Stomach (tissue), 4 donors: Measurements from ENCODE around the gene DLEU7.

ENCODE experiments used
- EP300 ChIP-seq: sonication (generic); formaldehyde crosslinking; IDR thresholded peaks from one replicate; pipeline ENCODE4 v1.6.1; 2017; ENCODE audit warnings: antibody characterized with exemption
- POLR2A ChIP-seq, 4 donors: fragments of 450-650 bp; IDR thresholded peaks; one replicate each; pipeline ENCODE4 v1.6.1; 2016; ENCODE audit warnings: antibody characterized with exemption in 4 of 4, control low read depth in 2 of 4, mild to moderate bottlenecking in 1 of 4, moderate library complexity in 1 of 4
- POLR2AphosphoS5 ChIP-seq, 3 donors: sonication (generic); formaldehyde crosslinking; IDR thresholded peaks; one replicate each; pipeline ENCODE4 v1.6.1; 2016; ENCODE audit warnings: antibody characterized with exemption in 3 of 3
- TF ChIP-seq, protein P1 (sequence below), 7 experiments: fragments of 450-650 bp in 4 of 7; fragments of 200-600 bp in 3 of 7; sonication (generic) in 3 of 7; IDR thresholded peaks; one replicate each; pipeline ENCODE4 v1.5.1; 2016 to 2019; ENCODE audit warnings: antibody characterized with exemption in 7 of 7, control low read depth in 2 of 7, mild to moderate bottlenecking in 1 of 7

DNA sequence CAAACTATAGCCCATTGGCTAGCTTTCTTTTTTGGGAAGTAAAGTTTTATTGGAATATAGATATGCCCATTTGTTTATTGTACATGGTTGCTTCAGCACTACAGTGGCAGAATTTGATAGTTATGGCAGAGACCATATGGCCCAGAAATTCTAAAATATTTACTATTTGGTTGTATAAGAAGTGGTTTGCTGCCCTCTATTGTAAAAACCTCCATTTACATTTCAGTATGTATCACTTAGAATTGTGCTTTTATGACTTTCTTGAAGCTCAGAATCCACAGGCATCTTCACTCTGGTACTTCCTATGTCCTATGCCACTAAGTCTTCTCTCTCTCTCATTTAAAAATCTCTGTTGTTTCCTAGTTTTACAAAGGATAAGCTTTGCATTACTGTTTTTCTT, 37.7 kb downstream of the DLEU7 start:
- TF ChIP-seq, protein P1, sequence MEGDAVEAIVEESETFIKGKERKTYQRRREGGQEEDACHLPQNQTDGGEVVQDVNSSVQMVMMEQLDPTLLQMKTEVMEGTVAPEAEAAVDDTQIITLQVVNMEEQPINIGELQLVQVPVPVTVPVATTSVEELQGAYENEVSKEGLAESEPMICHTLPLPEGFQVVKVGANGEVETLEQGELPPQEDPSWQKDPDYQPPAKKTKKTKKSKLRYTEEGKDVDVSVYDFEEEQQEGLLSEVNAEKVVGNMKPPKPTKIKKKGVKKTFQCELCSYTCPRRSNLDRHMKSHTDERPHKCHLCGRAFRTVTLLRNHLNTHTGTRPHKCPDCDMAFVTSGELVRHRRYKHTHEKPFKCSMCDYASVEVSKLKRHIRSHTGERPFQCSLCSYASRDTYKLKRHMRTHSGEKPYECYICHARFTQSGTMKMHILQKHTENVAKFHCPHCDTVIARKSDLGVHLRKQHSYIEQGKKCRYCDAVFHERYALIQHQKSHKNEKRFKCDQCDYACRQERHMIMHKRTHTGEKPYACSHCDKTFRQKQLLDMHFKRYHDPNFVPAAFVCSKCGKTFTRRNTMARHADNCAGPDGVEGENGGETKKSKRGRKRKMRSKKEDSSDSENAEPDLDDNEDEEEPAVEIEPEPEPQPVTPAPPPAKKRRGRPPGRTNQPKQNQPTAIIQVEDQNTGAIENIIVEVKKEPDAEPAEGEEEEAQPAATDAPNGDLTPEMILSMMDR (IDR thresholded peaks at IDR 0.05): no peak
- TF ChIP-seq EP300: no peak
- TF ChIP-seq POLR2A (IDR thresholded peaks at IDR 0.05): no peak
- no peak for TF ChIP-seq POLR2AphosphoS5 (IDR thresholded peaks at IDR 0.05)
